NCI-H2029 treated with DMSO at 0.1 percent for 48 hours (cell line): ENCODE results near the gene ANKRD2.
A peak's percentile ranks its signal among the peaks of the same experiment; 100 is the strongest.
"Not testable (repeated sequence)": the region's sequence is repeated elsewhere in the genome, so short reads cannot be mapped to it uniquely, and the experiment has no call there.

ENCODE experiments used
- DNase-seq: peaks from one replicate; lab custom pipeline; 2025; lab: John Stamatoyannopoulos, UW

The ANKRD2 gene

GRCh38 chr10:97546456-97547270, 25.9 kb upstream of the ANKRD2 start:
- DNase-seq: no peak

DNA sequence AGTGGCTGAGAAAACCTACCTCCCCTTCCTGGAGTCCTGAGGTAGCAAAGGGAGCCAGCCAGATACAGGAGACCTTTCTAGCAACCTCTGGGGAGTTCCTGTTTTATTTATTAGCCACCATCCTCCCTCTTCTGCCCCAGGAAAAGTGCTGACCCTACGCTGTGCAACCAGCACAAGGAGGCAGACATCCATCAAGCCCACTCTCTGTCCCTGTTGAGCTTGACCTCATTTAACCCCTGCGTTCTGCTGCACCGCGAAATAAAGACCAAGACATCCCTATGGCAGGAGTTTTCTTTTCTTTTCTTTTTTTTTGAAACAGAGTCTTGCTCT, 25.3 kb upstream of the ANKRD2 start:
- no peak for DNase-seq

DNA sequence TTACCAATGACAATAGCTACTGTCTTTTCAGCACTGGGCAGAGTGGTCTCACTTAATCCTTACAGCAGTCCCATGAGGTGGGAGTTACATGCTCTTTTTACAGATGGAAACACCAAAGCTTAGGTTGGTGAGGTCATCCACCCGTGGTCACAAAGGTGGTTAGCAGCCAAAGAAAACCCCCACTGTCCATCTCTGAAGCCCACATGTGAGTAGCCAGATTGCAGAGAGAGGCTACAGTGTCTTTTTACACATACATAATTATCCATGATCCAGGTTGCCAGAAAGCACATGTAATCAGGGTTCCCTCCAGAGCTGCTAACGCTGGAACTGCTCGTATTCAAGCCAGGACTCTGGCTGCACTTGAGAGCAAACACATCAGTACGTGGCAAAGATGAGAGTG, 24.6 kb upstream of the ANKRD2 start:
- no peak for DNase-seq

GRCh38 chr10:97548828-97549455, 23.6 kb upstream of the ANKRD2 start:
- no peak for DNase-seq

DNA sequence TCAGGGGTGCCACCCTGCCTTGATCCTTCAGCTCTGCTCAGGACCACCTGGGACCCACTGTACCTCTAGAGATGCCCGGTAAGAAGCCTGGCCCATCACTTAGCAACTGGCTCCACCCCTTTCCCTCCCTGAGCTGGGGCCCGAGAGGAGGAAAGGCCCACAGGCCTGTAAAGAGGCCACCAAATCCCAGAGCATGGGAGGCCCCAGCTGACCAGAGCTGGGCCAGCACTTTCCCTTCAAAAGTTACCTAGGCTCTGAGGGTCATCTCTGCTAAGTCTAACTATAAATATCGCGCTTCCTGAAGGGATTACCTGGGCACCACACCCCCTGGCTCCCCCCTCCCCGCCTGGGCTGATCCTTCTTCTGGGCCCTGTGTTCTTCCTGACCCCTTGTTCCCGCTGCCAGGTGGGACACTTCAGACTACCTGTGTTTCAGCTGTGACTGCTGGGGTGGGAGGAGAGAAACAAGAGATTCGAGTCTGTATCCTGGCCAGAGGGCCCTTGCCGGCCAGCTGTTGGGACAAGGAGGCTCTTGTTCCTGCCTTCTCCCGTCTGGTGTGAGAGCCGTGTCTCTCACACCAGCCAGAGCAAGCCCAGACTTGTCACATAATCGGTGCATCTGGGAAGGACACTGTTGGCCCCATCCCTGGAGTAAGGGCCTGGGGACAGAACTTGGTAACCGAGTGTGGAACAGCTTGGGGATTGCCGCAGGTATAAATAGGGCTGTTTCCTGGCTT, 22.8 kb upstream of the ANKRD2 start:
- no peak for DNase-seq

DNA sequence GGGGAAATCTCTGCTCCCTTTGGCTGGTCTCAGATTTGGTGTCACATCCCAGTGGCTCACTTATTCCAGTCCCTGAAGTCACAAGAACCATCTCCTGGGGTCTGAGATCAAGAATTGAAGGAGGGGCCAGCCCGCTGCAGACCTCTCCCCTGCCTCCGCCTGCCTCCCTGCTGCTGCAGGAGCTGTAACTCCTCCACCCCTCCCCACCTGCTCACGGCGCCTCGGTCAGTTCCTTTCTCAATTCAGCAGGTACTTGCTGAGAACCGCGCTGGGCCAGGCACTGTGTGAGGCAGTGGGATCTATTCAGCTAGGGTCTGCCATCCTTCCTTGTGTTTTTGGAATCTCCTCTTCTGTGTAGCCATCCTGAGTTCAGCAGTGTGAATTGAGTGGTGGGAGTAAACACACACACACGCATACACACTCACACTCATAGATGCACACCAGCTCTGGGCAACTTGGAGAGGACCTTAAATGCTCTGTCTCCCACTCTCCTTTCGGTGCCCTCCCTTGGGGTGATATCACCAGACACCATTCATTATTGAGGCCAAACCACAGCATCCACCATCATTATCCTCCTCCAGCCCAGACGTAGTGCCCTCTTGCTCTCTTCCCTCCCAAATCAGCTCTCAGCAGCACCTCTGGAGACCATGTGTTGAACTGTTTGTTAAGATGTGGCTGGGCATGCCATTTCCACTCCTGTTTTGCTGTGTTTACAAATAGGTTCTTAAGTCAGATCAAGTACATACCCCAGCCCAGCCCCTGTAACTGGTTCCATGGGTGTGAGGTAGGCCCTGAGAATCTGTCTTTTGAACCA, 22.0 kb upstream of the ANKRD2 start:
- DNase-seq: no peak

GRCh38 chr10:97551271-97551670, 21.3 kb upstream of the ANKRD2 start:
- DNase-seq: no peak

GRCh38 chr10:97553575-97554031, 19.0 kb upstream of the ANKRD2 start:
- peak; percentile 8 for DNase-seq

GRCh38 chr10:97554336-97554735, 18.2 kb upstream of the ANKRD2 start:
- not testable (repeated sequence) for DNase-seq

- not testable (repeated sequence) for DNase-seq
Observed at GRCh38 chr10:97555541-97555940, 17.0 kb upstream of the ANKRD2 start.

GRCh38 chr10:97560731-97561381, 11.7 kb upstream of the ANKRD2 start:
- DNase-seq: not testable (repeated sequence)

DNA sequence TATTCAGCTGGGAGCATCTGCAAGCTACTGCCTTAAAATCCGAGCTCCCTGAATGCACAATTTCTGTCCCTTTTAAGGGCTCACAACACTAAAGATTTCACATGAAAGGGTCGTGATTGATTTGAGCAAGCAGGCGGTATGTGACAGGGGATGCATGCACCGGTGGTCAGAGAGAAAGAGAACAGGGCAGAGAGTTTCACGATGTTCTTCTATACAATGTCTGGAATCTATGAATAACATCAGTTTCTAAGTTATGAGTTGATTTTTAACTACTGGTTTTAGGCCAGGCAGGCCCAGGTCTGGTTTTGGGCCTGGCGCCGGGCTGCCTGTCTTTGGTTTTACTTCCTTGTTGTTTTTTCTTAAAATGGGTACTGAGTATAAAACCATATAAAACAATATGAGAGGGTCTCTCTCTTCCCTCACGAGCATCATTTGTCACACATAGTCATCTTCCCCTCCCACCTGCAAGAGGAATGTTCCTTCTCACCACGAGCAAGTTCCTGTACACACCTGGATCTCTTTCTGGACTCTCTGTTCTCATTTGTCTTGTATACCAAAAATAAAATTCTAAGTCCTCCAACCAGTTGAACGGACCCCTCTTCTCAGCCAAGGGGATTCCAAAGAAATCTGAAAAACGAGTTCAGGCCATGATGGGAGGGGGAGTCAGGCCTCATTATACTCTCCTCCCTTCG, 11.0 kb upstream of the ANKRD2 start:
- not testable (repeated sequence) for DNase-seq

DNA sequence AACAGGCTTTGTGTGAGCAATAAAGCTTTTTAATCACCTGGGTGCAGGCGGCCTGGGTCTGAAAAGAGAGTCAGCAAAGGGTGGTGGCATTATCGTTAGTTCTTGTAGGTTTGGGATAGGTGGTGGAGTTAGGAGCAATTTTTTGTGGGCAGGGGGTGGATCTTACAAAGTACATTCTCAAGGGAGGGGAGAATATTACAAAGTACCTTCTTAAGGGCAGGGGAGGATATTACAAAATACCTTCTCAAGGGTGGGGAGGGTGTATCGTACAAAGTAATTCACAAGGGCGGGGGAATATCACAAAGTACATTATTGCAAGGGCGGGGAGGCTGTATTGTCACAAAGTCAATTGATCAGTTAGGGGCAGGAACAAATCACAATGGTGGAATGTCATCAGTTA, 10.2 kb upstream of the ANKRD2 start:
- not testable (repeated sequence) for DNase-seq

DNA sequence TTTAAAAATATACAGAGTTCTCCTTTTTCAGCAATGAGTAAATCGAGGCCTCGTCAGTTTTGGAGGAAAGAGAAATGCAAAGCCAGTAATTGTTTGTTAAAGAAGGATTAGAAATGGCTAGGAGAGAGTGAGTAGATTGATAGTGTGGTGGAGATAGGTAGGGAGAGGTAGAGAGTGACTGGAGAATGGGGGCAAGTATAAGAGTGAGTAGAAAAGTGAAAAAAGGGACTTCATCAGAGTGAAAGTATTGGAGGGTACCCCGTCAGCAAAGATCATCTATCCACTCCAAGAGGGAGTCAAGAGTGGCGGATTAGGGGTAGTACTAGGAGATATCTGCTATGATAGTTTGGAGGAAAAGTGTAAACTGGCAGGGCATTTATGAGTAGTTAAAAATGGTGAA, 9.2 kb upstream of the ANKRD2 start:
- DNase-seq: no peak

GRCh38 chr10:97564776-97565175, 7.8 kb upstream of the ANKRD2 start:
- DNase-seq: no peak

DNA sequence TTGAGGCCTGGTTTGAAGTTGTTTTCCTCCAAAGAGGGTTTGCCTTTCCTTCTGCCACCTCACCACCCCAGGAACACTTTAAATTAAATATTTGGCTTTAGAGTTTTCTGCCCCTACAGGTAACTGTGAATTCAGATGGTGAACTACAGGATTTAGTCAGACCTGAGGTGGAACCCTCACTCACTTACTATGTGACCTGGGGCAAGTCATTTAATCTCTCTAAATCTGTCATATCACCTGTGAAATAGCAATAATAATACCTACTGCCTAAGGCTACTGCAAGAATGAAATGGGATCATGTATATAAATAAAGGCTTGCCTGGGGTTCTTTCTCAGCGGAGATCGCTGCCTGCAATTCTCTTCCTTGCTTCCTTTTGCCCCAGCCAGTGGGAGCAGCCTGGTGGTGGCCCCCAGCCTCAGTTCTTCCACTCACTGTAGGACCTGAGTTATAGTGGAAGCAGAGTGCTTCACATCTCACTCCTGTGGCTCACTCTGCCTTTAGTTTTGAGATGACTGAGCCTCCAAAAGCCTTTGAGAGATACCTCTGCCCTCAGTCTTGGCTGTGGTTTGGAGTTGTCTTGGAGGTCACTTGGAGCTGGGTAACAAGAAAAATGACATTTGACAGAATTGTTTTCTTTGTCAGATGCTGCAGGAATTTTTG, 6.1 kb upstream of the ANKRD2 start:
- DNase-seq: no peak

GRCh38 chr10:97567891-97568290, 4.7 kb upstream of the ANKRD2 start:
- no peak for DNase-seq

- DNase-seq: no peak
Observed at GRCh38 chr10:97570146-97570788, 2.3 kb upstream of the ANKRD2 start.

DNA sequence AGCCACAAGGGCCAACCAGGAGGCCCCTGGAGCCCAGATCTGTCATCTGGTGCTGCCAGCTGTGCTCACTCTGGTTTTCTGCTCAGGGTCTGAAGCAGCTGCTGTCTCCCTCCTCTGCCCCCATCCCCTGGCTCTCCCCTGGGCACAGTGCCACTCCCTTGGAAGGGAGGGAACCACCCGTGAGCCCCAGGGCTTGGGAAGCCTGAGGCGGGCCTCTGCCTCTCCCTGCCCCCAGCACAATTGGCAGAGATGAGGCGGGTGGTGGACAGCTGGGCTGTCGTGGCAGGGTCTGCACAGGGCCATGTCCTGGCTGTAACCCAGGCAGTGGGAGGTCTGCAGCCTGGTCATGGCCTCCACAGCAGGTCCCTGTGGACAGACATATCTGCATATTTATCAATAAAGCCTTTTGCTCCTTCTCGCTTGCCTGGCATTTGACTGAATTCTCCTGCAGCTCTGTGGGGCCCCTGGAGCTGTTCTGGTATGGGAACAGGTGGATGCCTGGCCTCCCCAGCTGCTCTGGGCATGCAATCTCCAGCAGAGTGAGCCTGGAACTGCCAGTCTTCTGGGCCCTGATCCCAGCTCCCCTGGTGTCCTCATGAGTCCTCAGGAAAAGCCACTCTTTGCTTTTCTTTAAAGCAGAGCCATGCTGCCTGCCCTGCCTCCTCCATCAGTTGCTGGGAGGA, 1.6 kb upstream of the ANKRD2 start:
- no peak for DNase-seq
